C4-2B (cell line): ENCODE measurements around the gene DIP2B.

ENCODE experiments used
- ZFX ChIP-seq: fragments of 450-650 bp; IDR thresholded peaks from 2 replicates; pipeline ENCODE4 v1.6.1; 2017
- TF ChIP-seq, protein P1 (sequence below): fragments of 450-650 bp; conservative IDR thresholded peaks from 2 replicates; pipeline ENCODE4 v1.5.1; 2017; ENCODE audit warnings: mild to moderate bottlenecking

DNA sequence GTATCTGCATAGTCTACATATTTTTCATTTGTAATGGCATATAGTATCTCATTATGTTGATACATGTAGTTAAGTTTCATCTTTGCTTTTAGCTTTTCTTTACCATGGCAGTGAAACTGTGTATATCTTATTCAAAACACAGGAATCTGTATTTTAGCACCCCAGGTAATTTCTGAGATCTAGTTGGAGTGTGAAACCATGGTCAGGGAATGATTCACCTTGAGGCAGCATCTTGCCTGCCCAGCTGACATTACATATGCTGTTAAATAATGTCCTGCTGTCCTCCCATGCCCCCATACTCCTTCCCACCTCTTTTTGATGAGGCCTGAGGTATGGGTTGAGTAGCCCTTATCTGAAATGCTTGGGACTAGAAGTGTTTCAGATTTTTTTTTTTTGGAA is 133.7 kb downstream of the DIP2B start:
- TF ChIP-seq, protein P1, sequence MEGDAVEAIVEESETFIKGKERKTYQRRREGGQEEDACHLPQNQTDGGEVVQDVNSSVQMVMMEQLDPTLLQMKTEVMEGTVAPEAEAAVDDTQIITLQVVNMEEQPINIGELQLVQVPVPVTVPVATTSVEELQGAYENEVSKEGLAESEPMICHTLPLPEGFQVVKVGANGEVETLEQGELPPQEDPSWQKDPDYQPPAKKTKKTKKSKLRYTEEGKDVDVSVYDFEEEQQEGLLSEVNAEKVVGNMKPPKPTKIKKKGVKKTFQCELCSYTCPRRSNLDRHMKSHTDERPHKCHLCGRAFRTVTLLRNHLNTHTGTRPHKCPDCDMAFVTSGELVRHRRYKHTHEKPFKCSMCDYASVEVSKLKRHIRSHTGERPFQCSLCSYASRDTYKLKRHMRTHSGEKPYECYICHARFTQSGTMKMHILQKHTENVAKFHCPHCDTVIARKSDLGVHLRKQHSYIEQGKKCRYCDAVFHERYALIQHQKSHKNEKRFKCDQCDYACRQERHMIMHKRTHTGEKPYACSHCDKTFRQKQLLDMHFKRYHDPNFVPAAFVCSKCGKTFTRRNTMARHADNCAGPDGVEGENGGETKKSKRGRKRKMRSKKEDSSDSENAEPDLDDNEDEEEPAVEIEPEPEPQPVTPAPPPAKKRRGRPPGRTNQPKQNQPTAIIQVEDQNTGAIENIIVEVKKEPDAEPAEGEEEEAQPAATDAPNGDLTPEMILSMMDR, result no peak
- no peak for TF ChIP-seq ZFX
